ENCODE data around the gene LGALSL.

DNA sequence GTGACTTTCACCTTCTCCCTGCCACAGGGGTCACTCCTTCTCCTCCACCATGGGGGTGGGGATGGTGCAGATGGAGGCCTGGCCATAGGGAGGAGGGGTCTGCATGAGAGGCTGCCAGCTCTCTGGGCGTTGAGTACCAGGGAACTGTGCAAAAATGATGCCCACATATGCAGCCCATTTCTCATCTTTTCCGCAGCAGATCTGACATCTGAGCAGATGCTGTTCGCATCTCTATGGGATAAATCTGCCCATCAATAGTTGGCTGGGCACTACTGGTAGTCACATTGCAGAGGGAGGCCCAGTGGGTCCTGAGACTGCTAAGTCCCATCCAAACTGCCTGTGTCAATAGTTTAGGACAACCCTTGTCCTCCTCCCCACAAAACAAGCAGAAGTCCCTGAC lies 45.9 kb upstream of the LGALSL start:
- TF ChIP-seq, protein P1, sequence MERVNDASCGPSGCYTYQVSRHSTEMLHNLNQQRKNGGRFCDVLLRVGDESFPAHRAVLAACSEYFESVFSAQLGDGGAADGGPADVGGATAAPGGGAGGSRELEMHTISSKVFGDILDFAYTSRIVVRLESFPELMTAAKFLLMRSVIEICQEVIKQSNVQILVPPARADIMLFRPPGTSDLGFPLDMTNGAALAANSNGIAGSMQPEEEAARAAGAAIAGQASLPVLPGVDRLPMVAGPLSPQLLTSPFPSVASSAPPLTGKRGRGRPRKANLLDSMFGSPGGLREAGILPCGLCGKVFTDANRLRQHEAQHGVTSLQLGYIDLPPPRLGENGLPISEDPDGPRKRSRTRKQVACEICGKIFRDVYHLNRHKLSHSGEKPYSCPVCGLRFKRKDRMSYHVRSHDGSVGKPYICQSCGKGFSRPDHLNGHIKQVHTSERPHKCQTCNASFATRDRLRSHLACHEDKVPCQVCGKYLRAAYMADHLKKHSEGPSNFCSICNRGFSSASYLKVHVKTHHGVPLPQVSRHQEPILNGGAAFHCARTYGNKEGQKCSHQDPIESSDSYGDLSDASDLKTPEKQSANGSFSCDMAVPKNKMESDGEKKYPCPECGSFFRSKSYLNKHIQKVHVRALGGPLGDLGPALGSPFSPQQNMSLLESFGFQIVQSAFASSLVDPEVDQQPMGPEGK (CRISPR knock-in tag; IDR thresholded peaks at IDR 0.05; ENCODE audit: borderline replicate concordance), result no peak
- TF ChIP-seq ARNTL (CRISPR knock-in tag; IDR thresholded peaks at IDR 0.05; ENCODE audit: borderline replicate concordance, low read depth) (no peak), CREB5 (CRISPR knock-in tag; IDR thresholded peaks at IDR 0.05; ENCODE audit: low read depth) (no peak), ISL1 (CRISPR knock-in tag; IDR thresholded peaks at IDR 0.05) (no peak), OSR1 (CRISPR knock-in tag; IDR thresholded peaks at IDR 0.05) (no peak), TCF4 (CRISPR knock-in tag; IDR thresholded peaks at IDR 0.05; ENCODE audit: borderline replicate concordance) (no peak), GLIS3 (CRISPR knock-in tag; IDR thresholded peaks at IDR 0.05) (no peak)
